ENCODE data around the gene LCN1.
"Not testable (repeated sequence)": the region's sequence is repeated elsewhere in the genome, so short reads cannot be mapped to it uniquely, and the experiment has no call there.

The LCN1 gene

DNA sequence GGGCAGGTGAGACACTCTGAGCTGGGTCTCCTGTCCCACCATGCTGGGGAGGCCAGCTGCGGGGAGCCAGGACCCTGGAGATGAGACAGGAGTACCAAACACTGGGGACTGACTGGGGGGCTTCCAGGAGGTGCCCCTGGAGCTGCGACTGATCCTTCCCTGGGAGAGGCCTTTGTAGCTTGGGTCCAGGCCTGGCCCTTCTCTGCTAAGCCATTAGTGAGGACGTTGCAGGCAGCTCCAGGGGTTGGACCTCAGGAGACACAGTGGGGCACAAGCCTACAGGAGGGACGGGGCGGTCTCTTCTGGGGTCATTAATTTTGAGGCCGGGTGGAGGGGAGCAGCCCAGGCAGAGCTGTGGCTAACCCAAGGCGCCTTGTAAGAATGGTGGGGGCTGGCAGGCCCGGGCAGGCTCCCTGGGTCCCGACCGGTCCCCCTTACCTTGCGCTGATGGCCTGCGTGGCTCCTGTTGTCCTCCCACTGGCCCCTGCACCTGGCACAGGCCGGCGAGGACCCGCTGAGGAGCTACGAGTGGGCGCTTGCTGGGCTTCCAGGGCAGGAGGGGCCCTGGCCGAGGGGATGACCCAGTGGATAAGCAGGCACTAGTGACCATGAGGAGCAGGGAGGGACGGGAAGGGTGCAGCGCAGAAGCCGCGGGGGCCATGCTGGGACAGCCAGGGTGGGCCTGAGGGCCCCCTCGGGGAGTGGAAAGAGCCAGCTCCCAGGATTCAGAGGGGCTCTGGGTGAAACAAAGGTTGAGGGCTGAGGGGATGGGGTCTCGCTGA is 15.6 kb upstream of the LCN1 start:
- DNase-seq (ENCODE audit: low read depth) = no peak

DNA sequence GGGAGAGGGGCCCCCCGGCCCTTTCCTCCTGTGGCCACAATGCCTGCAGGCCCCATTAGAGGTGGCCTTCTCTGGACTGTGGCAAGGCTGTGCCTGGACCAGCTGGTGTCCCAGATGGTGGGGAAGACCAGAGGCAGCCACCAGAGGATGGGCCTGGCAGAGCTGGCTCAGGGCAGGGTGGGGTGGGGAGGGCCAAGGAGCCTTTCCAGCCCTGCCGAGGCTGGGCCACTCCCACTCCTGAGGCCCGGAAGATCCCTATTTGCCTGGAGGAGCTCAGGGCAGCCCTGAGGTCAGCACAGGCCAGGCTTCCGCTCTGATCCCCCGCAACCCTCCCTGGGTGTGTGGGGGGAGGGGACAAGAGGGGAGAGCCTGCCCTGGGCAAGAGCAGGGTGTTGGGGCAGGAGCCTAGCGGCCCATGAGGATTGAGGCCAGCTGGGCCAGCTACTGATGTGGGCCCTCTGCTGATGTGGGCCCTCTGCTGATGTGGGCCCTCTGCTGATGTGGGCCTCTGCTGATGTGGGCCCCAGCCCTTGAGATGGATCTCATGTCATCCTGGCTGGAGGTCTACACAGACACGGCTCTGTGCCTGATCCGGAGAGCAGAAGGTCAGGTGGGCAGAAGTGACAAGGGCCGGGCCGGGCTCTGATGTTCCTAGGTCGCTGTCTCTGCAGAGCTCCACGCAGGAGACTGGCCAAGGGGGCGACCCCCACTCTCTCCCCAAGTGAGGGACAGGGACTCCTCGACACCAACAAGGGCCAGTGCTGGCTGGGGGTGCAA is 14.7 kb upstream of the LCN1 start:
- DNase-seq (ENCODE audit: low read depth) = no peak

DNA sequence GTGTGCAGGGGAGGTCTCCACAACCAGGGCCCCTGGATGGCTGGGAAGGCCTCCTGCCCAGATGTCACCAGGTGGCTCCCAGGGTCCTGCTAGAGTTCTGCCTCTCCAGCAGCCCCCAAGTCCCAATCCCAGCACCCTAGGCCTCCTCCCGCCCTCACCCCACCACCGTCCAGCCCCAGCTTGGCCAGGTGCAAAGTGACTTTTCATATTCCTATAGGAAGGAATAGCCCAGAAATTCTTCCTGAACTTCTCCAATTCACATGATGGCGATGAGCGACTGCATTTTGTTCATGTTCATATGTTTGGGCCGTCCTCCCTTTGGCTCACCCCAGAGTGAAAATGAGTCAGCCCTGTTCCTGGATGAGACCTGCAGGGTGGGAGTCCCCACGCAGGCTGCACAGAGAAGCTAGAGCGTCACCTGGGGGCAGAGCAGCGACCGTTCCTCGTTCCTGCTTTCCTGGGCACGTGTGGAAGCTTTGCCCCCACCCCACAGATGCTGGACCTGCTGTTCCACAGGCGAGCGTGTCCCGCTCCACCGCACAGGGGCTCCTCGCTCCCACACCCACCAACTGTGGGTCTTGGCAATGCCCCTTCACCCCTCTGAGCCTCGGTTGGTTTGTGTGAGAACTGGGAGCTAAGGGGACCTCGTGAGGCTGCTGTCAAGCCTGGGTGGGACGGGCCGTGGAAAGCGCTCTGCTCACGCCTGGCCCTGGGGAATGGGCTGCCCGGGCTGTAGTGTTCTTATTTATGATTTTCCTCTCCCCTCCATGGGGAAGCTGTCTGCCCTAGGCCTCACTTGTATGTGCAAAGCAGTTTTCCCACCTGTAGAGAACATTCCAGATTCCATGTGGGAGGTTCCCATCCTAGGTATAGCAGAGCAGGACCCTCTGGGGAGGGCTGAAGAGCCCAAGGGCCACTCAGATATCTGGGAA is 13.9 kb upstream of the LCN1 start:
- DNase-seq (ENCODE audit: low read depth) = no peak

DNA sequence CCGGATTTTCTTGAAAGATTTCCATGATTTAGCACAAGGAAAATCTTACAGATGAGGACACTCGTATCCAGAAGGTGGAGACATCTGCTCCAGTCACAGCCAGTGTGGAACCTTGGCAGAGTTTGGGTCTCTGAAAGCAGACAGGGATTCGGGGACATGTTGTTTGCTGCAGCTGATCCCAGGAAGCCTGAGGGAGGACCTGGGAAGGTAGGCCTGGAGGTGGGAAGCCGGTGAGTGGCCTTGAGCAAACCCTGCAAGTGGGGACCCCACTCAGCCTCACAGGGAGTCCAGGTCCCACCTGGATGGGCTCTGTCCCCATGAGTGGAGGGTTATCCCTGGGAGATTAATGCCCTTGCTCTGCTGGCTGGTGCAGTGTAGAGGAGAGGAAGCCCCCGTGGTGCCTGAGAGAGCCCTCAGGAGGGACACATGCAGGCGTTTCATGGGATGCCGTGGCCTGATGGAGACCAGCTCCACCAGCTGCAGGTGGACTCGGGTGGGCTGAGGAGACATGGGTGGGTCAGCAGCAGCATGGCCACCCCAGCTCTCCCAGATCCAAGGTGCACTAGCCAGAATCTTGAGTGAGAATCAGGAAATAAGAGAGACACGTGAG is 12.9 kb upstream of the LCN1 start:
- DNase-seq (ENCODE audit: low read depth) = no peak

DNA sequence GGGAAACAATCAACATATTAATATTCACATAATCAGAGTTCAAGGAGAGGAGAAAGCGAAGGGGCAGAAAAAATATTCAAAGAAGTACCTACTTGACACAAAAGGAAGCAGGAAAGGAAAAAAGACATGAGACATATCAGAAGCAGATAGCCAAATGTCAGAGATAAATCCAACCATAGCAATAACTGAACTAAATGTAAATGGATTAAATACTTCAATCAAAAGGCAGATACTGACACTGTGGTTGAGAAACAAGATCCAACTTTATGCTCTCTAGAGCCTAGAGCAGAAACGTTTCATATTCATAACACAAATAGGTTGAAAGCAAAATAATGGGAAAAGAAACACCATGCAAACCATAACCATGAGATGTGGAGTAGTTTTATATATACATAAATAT is 11.8 kb upstream of the LCN1 start:
- DNase-seq (ENCODE audit: low read depth) = no peak

DNA sequence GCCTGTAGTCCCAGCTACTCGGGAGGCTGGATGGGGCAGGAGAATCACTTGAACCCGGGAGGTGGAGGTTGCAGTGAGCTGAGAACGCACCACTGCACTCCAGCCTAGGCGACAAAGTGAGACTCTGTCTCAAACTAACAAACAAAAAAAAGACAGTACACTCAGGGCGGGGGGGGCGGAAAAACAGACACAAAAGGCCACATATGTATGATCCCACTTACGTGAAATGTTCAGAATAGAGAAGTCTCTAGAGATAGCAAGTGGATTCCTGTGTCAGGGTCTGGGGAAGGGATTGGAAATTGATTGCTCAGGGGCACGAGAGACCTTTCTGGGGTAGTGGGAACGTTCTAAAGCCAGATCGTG is 9.0 kb upstream of the LCN1 start:
- DNase-seq (ENCODE audit: low read depth) = no peak

DNA sequence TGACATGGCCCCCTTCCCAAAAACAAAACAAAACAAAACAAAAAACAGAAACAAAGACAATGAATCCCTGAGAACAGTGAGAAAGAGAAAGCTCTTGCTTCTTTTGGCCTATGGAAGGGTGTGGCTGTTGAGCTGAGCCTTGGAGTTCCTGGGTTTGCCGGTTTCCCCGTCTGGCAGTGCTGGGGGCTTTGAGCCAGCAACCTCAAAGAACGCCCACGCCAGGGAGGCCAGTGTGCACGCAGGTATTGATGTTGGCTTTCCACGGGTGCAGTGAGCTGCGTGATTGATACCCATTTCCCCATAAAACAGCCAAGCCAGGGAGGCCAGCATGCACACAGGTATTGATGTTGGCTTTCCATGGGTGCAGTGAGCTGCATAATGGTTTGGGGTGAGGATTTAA is 8.3 kb upstream of the LCN1 start:
- DNase-seq (ENCODE audit: low read depth) = no peak

DNA sequence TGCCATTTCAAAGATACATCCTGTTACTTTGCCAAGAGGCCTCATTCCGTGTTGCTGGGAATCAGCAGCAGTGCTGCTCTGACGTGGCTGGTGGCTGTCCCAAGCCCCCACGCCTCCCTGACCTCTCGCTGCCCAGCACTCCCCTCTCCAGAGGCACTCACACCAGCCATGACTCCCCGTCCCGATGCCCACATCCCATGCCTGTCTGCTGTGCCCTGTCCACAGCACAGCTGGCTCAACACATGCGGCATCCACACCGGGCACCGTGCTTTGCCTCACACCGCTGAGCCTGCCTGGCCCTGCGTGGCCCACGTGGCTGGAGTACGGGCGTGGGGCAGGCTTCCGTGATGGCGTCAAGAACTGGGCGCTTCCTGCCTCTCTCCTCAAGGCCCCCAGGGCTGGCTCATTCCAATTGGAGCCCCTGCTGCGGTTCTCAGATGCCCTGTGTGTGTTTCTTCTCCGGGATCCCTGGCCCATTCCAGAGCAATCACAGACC is 7.8 kb upstream of the LCN1 start:
- no peak for DNase-seq (ENCODE audit: low read depth)

DNA sequence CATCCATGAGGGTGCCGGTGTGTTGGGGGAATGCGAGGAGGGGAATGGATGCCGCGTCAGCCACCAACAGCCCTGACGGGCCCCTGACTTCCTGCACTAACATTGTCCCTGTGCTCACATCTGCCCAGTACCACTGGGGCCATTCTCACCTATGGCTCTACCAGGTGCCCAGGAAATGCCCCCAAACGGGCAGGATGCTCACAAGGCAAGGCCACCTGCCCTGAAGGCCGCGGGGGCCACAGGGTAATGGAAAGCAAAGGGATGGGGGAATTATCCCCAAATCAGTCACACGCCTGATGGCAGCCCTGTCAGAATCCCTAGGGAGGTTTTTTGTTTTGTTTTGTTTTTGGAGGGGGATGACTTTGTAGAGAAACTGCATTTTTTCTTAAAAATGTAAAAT is 7.3 kb upstream of the LCN1 start:
- DNase-seq (ENCODE audit: low read depth) = not testable (repeated sequence)

DNA sequence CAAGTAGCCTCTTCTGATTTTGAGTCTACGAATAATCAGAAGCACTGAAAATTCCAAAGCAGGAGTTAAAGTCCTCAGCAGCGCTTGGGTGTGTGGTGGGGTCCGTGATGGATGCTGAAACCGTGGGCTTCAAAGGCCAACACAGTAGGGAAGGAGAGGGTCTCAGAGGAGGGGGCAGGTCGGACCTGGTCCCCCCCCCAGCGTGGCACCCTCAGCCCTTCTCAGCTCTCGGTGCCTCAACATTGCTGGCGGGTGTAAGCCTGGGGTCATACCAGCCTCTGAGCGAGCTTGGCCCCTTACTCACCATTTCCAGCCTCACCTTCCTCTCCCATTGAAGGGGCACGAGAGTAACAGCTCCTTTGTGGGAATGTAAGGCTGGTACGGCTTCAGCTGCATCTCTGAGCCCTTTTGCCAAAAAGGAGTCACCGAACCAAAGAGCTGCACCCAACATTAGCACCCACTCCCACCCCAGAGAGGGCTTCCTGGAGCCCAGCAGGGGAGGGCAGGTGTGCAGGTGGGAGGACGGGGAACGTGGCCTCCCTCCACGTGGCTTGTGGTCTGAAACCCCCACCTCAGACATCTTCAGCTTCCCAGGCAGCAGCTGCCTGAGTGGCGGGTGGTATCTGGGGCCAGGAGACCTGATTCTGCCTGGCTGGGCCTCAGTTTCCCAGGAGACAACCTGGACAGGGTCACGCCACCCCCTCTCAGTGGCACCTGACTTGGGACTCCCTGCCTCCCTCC is 6.7 kb upstream of the LCN1 start:
- DNase-seq (ENCODE audit: low read depth) = no peak

DNA sequence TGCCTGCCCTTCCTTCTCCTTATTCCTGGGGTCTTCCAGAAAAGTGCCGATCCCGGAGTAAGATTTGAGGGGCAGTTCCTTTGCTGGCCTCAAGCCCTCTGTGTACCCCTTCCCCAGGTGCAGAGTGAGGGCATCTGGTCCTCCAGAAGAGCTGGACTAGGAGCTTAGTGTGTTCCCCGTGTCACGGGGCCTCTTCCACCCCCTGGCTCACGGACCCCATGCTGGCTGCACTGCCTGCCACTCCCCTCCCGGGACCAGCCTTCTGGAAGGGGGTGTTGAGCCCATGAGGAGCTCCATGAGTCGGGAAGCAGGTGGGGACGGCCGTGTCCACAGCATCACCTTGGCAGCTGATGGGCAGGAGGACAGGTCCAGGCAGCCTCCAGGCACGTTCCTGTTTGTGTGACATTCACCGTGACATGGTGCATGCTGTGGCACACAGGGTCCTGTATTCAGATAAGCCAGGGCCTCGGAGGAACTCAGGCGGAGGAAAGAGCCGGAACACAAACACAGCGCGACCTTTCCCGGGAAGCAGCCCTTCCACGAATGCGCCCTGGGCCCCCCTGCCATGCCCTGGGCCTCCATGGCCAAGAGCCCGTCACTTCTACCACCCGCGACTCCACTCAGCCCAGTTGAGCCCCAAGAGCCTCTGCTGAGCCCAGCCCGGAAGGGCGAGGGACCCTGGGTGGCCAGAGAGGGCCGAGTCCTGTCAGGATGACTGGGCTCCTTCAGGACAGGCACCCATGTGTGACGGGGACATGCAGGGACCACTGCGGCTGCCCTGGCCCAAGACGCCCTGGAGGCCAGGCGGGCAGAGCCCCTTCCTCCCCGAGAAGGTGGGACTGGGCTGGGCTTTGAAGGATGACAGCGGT is 5.9 kb upstream of the LCN1 start:
- no peak for DNase-seq (ENCODE audit: low read depth)

DNA sequence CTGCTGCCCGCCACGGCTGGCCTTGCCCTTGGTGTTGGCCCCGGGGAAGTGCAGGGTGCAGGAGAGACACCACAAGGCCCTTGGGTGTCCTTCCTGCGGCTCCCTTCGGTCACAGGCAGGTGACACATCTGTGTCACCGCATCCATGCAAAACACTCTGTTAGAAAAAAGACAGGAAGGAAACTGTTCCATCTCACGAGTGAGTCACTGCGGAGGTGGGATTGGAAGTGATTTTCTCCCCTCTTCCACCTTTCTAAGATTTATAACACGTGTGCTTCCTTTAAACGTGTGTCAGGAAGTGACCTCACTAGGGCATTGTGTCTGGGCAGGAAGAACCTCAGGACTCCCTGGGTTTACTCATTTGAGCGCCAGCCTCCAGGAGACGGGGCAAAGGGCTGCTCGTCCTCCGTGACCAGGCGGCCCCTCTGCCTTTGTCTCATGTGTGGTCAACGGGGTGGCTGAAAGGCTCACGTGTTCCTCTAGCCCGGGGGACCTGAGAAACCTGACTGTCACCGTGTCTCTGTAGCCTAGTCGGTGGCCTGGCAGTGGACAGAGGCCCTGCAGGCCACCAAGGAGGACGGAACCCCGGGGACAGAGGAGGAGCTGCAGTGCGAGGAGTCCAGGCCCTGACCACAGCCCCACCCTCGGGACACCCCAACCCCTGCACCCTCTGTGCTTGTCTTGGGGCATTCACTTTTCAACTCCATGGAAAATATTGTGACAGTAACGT is 4.9 kb upstream of the LCN1 start:
- DNase-seq (ENCODE audit: low read depth) = no peak

DNA sequence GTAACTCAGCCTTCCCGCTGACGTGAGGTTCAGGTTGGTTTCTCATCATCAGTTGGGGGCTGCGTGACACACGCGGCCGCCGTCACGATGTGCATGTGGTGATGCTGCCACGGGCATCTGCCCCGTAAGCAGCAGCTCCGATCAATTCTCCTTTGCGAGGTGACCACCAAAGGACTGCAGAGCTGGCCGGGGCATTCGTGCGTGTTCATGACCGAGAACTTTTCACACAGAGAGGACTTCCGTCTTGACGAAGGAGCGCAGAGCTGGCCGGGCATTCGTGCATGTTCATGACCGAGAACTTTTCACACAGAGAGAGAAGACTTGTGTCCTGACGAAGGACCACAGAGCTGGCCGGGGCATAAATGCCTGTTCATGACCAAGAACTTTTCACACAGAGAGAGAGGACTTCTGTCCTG is 3.8 kb upstream of the LCN1 start:
- DNase-seq (ENCODE audit: low read depth) = no peak

DNA sequence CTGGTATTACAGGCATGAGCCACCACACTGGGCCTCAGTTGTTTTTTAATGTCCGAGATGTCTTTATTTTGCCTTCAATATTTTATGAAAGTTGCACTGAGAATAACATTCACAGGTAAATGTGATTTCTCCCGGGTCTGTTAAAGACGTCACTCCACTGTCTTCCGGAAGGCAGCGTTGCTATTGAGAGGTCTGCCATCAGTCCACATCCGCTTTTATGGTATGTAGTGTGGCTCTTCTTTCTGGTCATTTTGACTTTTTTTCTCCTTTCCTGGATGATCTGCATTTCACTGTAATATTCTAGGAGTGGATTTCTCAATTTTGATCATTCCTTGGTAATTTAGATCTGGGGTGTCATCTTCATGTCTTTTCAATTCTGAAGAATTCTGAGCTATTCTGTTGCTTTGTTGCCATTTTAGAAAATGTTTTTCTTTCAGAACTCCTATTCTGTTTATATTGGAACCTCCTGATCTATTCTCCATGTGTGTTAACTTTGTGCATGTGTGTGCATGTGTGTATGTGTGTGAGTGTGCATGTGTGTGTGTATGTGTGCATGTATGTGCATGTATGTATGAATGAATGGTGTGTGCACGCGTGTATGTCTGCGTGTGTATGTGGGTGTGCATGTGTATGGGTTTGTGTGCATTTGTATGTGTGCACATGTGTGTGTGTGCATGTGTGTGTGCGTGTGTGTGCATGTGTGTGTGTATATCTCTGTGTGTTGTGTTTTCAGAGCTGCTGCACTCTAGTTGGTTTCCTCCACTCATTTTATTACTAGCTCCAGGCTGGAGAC is 1.9 kb upstream of the LCN1 start:
- DNase-seq (ENCODE audit: low read depth) = no peak

DNA sequence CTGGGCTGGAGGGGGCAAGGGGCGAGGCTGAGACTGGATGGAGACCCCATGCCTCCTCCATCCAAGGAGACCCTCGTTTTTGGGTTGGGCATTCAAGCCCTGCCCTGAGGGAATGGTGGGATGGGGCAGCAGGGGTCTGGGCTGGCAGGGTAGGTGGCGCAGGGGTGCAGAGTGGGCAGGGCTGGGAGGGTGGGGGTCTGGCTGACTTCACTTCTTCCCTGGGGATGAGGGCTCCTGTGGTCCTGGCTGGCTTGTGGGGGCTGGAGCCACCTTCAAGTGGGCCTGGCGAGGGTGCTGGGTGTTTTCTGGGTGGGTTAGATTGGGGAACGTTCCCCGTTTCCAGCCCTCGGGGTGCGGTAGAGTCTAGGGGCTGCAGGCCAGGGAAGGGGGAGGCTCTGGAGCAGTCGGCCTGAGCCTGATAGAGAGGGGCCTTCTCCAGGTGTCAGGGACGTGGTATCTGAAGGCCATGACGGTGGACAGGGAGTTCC is 412 bp downstream of the LCN1 start:
- DNase-seq (ENCODE audit: low read depth) = no peak

DNA sequence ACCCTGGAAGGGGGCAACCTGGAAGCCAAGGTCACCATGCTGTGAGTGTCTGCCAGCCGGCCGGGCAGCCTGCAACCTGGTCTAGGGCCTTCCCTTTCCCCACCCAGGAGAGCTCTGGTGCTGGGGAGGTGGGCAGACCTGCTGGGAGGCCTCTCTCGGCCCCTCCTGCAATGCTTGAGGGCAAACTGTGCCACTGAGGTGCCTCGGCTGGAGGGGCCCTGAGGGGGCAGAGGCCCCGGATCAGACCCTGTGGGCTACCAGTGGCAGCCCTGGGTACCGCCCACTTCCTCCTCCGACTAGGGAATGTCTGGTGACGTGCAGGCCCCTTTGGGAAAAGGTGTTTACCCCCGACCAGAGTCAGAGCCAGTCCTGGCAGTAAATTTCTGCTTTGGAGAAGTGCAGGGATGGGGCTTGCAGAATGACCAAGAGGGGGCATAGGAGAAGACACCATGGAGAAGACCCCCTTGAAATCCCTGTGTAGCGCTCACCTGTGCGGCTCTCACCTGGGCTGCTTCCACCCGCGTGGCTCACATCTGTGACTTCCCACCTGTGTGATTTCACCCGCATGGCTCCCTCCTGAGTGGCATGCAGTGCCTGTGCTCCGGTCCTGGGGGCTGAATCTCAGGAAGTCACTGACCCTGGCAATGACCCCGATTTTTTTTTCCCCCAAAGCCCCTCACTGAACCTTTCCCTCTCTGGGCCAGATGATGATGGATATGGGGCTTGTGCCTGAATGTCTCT is 1.1 kb downstream of the LCN1 start:
- DNase-seq (ENCODE audit: low read depth) = no peak

DNA sequence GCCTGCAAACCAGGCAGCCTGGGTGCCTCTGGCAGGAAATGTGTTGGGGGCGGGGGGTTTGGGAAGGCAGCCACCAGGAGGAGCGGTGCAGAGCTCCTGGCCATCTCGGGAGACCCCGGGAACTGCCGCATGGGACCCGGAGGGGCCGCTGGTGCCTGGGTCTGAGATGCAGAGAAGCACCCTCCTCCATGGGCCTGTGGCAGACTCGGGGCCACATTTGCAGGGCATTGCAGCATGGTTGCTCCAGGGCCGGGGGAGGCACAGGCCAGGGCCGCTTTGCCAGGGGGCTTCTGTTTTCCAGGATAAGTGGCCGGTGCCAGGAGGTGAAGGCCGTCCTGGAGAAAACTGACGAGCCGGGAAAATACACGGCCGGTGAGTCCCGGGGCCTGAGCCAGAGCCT is 1.7 kb downstream of the LCN1 start:
- DNase-seq (ENCODE audit: low read depth) = no peak
